GM19455 (cell line): ENCODE results near the gene DBH.

ENCODE experiments used
- ATAC-seq: cut with Tn5 transposase; IDR thresholded peaks from one replicate; pipeline ENCODE4 v1.9.1; 2021; ENCODE audit not compliant: unreplicated experiment

DBH gene

DNA sequence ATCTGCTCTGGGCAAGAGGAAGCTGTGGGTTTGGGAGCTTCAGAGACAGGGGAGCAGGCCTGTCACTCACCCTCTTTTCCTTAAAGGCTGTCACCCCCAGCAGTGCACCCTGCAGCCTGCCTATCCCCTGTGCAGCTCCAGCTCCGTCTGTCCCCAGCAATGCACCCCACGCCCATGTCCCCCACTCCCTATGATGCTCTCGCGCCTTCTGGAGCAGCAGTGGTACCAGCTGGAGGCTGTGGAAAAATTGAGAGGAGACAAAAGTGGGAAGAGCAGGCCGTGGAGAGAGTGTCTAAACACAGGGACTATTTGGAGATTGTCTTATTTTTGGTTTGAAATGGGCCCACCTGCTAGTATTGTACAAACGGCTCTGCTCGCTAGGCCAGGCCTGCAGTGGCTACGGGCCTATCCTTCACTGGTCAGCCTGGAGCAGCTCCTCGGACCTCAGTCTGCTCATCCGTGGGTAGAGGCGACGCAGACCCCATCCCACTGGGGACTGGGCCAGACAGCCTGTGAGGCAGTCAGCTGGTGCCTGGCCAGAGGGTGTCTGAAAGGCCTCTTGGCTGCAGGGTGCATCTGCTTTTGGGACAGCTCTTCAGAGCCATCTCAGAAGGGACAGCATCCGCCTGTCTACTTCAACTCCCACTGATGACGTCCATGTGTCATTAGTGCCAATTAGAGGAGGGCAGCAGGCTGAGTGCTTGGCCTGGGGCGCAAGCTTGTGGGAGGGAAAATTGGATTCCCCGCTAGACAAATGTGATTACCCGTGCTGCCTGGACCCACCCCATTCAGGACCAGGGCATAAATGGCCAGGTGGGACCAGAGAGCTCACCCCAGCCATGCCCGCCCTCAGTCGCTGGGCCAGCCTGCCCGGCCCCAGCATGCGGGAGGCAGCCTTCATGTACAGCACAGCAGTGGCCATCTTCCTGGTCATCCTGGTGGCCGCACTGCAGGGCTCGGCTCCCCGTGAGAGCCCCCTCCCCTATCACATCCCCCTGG is at the start of gene DBH:
Gene DBH (plus strand): TSS at position 831 of the 999 bp plus-strand sequence. CDS start 9 bp downstream, at position 840.
- no peak for ATAC-seq

DNA sequence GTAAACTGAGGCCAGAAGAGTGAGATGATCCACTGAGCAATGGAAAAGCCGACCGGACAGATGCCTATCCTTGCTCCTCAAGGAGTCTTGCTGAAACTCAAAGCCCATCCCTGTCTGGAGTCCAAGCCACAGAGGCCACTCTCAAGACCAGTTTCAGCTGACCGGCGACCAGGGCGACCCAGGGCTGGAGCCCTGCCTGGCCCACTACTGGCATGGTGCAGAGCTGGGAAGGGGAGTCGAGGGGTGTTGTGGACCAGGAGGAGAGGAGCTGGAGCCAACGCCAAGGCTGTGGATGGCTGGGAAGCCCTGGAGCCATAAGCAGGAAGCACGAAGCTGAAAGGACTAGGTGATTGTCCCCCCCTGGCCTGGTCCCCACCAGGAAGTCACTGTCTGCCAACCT is 49.1 kb upstream of the DBH start:
- no peak for ATAC-seq

DNA sequence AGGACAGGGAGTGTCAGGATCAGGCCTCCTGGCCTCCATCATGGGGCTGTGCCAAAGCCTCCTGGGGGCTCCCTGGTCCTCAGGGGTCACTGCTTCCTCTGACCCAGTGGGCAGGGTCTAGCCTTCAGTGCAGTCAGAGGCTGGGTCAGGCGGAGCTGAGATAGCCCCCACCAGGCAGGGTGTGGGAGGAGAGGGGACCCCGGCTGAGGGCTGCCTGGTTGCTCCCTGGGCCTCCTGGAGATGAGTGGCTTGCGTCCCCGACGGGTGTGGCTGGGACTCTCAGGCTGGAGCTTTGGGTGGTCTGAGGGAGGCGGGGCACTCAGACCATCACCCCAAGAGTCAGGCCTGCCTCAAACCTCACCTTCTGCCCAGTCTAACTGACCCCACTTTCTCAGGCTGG is 48.7 kb upstream of the DBH start:
- ATAC-seq: no peak

DNA sequence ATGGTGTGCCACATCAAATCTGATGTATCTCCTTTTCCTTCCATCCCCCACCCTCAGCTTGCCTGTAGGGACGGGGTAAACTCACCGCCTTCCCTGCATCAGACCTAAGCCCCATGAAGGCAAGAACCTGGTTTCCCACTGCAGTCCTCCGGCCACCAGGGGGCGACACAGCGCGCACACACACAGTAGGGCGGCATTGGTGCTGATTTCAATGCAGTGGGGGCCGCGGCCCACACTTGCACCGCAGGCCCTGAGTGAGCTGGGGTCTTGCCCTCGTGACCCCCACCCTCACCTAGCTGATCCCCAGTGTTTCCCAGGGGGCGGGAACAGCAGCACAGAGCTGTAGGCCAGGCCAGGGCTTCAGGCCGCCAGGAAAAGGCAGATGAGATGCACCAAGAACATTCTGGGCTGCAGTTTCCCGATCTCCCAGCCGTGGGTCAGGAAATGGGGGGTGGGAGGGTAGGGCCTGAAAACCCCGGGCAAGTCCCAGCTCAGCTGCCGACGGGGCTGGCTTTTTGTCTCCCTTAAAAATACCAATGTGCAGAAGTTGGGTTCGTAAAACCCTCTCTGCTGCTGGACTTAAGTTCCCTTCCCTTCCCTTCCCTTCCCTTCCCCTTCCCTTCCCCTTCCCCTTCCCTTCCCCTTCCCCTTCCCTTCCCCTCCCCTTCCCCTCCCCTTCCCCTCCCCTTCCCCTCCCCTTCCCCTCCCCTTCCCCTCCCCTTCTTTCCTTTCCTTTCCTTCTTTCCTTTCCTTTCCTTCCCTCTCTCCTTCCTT is 46.5 kb upstream of the DBH start:
- ATAC-seq: no peak

DNA sequence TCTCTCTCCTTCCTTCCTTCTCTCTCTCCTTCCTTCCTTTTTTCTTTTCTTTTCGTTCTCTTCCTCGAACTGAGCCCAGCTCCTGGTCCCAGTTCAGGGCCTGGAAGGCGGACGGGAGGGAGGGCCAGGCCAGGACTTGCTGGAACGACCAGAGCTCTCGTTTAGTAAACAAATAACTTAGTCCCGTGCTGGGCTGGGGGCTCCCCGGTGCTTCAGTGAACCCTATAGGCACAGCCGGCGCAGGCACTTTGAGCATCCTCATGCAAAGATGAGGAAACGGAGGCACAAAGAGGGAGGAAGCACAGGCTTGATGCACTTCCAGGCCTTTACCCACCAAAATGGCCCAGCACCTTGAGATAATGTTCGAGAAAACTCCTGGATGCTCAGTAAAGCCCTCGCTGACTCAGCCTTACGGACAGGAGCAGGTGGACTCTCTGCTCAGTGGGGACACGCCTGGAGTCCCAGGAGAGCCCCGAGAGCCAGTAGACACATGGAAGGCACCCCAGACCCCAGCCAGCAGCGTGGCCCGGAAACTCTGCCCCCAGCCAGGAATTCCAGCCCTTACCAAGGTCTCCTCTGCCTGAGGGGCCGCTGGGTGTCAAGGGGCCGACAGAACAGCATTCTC is 45.8 kb upstream of the DBH start:
- ATAC-seq: no peak

DNA sequence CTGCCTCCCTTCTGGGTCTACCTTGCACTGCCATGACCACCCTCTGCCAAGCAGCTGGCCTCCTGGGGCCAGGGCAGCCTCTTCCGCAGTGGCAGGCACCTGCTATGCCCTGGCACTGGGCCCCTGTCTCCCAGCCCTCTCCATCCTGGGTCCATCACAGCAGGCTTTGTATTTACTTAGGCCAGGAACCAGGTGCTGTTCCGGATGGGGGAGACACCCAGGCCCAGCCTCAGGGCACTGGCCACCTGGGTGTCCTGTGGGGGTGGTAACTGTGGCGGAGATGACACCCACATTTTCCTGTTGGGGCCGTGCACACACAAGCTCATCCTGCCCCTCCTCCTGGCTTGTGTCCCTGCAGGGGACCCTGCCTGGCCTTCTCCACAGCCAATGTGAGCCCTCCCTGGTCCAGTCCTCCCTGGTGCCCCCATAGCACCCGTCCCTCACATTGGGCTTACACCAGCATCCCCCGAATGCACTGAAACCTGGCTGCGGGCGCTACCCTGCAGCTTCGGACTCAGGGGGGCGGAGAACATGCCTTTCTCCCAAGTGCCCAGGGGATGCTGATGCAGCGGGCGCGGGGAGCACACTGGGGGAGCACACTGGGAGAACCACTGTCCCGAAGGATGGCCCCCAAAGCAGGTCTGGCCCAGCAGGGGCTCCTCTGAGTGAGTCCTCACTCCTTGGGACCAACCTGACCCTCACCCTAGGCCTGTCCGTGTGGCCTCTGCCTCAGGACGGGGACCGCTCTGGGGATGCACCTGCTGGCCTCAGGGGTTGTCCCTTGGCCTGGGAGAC is 44.9 kb upstream of the DBH start:
- no peak for ATAC-seq

DNA sequence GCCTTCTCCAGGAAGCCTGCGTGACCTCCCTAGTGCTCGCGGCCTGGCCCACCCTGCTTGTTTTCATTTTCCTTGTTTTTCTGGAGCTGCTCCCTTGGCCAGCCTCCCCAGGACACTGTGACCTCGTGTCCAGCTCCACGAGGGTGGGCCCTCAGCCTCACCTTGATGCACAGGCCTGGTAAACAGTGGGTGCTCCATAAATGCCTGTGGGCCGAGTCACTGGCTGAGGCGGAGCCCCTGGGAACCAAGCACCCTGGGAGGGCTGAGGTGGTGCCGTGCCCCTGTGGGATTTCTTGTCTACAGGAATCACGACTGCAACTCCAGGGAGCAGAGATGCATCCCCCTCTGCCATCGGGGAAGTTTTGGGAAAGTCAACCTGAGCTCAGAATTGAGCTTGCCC is 44.2 kb upstream of the DBH start:
- no peak for ATAC-seq

DNA sequence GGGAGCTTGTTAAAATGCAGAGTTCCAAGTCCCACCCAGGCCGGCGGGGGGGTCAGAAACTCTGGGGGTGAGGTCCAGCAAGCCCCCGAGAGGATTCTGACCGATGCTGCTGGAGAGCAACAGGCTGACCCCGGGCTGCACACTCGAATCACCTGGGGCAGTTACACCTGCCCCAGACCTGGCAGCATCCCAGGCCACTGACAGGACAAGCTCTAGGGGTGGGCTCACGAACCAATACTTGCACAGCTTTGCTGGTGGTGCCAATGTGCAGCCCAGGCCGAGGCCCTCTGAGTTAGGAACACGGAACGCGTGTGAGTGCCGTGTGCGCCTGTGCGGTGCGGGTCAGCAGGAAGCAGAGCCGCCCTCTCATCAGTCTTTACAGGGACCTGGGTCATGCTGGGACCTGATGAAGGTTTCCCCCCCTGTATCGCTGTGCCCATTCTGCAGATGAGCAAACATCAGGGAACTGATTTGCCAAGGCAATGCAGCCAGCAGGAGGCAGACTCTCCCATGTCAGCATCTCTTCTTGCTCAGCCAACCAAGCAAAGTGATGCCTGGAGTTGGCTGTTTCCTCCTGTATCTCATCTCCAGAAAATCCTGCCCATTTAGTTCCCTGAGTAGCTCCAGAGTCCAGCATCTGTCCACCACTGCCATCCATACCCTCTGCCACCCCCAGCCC is 43.3 kb upstream of the DBH start:
- ATAC-seq: no peak

DNA sequence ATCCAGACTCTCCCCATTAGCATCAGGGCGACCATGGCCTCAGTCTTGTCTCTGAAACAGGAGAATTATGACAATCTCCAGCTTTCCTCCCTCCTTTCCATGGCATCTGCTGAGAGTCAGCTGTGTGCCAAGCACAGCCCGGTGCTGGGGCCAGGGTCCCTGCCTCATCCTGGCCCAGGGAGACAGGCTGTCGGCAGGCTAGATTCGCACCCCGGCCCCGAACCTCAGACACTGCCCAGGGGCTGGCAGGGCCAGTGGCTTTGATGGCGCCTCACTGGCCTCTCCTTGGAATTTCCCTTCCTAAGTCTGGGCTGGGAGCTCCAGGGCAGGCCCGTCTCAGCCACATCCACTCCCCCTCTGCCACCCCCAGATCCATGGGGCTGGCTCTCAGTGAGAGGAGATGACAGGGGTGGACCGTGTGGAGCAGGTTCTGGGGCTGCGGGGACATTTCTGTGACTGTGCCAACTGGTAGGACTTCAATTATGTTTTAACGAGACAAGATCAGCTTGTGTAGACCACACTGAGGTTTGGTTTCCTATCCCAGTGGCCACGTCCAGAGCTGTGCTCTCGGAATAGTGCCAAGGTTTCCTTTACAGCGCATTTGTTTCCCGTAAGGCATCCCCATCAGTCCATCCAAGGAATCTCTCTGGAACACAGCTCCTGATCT is 42.4 kb upstream of the DBH start:
- ATAC-seq: no peak

DNA sequence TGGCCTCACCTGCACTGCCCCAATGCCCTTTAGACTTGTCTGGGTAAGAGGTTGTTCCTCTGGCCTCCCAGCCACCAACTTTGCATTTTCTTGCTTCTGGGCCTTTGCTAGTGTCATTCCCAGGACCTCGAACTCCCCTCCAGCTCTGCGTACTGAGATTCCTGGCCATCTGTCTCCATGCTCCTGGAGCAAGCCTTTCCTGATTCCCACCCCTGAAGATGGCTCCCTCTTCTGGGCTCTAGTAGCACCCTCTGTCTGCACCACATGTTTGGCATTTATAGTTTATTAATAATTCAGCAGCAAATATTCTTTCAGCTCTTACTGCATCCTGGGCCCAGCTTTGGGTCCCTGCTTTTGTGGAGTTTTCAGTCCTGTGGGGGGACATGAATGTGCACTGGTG is 41.9 kb upstream of the DBH start:
- ATAC-seq: no peak

DNA sequence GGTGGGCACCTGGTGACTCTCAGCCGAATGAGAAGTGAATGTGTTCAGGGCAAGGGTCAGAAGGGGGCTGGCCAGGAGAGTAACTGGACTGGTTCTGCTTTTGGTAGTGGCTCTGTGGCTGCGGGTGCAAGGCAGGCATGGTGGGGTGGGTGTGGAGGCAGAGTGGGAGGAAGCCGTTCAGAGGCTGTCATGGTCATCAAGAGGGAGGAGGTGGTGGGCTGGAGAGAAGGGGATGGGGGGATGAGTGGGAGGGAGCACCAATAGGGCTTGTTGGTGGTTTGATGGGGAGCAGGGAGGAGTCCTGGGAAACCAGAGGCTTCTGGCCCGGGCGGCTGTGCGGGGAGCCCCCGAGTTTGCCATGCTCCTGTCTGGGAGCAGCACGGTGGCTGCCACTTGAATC is 40.3 kb upstream of the DBH start:
- ATAC-seq: no peak

DNA sequence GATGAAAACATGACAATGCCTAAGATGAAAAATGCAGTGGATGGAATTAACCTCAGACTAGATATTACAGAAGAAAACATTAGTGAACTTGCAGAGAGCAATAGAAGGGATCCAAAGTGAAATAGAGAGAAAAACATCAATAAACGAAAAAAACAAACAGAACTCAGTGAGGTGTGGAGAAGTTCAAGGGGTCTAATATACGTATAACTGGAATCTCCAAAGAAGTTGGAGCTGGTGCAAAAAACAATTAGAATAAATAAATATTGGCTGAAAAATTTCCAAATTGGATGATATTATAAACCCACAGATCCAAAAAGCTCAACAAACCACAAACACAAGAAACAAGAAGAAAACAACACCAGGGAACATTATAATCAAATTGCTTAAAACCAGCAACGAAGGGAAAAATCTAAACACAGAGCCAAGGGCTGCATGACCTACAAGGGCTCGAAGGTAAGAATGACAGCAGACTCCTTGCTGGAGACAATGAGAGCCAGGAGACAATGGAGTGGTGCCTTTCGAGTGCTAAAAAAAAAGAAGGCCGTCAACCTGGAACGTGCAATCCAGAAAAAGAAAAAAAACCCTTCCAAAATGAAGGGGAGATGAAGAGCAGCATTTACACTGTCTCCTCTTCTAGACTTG is 38.7 kb upstream of the DBH start:
- no peak for ATAC-seq

DNA sequence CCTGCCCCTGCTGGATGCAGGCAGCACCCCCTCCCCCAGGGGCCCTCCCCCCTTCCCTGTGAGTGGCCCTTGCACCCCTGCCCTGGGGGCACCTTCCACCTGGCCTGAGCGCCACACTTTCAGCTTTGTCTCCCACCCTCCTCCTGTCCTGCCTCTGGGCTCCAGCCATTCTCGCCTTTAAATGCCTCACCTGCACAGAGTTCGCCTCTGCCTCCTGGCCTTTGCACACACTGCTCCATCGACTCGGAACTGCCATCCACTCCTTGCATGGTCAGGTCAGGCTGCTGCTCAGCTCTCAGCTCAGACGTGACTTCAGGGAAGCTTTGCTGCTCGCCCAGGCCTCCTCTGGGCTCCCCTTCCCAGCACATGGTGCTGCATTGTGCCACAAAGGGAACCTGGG is 37.2 kb upstream of the DBH start:
- ATAC-seq: no peak

DNA sequence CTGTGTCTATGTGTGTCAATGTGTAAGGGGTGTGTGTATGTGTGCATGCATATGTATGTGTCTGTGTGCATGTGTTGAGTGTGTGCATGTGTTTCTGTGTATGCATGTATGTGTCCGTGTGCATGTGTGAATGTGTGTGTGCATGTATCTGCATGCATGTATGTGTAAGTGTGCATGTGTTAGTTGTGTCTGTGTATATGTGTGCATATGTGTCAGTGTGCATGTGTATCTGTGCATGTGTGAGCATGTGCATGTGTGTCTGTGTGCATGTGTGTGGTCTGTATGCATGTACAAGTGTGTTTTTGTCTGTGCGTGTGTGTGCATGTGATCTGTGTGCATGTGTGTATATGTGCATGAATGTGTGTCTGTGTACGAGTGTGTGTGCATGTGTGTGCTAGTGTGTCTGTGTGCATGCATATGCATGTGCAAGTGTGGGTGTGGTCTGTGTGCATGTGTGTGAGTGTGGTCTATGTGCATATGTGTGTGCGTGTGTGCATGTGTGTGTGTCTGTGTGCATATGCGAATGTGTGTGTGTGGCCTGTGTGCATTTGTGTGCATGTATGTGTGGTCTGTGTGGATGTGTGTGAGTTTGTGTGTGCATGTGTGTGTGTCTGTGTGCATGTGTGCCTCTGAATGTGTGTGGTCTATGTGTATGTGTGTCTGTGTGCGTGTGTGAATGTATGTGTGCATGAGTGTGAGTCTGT is 36.5 kb upstream of the DBH start:
- no peak for ATAC-seq

DNA sequence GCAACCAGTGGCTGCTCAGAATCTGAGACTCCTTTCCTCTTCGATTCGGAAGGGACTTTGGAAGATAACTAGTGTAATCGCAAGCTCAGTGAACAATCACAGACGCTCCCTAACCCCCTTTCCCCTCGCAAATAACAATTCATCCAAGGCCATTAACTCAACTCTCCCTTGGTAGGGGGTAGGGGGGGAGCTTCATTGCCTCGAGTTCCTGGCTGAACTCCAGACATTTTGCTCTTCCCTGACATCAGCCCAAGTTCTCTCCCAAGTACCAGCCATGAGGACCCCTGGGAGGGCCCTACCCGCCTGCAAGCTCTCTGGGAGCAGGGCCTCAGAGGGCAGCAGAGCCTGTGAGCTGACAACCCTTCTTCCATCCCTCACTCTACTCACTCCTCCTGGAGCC is 35.4 kb upstream of the DBH start:
- ATAC-seq: no peak

DNA sequence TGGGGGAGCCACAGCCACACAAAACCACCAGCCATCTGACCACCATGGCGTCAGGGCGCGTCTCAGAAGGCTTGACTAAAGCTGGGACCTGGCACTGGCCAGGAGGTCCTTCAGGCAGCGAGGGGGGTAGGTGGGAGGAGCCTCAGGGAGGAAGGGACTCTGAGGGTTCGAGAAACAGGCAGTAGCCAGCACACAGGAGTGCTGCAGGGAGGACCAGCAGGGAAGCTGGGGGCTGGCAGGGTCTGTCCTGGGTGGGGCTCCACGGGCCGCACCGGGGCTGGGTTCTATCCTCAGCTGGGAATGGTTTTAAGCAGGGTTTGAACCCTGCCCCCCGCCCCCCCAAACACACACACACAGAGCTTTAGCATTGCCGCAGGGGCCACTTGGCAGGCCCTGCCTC is 34.4 kb upstream of the DBH start:
- no peak for ATAC-seq

DNA sequence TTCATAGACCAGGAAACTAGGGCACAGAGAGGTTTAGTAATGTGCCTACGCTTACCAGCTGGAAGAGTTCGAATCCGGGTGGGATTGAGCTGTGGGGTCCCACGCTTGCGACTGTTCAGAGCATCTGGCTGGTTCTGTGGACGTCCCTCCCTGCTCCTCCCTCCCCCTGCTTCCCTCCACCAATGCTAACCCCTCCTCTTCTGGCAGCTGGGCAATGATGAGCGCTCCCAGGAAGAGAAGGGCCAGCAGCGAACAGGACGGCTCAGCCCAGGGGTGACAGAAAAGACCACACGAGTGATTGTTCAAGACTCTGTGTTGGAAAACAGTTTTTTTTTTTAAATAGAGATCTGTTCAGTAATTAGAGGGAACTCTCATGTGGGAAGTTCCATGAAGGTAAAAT is 33.9 kb upstream of the DBH start:
- no peak for ATAC-seq

DNA sequence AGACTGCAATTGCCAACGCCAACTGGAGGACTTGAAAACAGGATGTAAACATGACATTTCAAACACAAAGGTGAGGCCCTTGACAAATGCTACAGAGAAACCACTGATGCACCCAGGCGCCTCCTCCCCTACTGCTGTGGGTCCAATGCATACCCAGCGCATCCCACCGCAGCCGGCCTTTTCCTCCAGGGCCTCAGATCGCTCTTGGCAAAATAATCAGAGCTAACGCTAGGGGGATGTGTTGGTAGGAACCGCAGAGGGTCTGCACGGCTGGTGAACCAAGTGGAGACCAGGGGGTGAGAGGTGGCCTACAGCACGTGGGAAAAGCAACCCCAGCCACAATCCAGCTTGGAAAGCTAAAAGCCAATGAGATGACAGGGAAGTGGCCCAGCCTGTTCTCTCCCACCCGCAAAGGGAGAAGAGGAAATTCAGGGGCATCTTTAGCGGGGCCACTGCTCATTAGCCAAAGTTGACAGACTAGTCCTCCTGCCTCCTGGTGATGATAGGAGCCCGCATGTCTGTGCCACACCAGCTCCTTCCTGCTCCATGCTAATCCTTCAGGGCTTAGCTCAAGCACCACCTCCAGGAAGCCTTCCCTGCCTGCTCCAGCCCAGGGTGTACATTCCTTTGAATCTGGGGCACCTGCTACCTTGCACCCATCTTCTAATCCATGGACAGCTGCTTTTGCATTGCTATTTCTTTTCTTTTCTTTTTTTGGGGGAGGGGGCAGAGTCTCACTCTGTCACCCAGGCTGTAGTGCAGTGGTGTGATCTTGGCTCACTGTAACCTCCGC is 32.8 kb upstream of the DBH start:
- no peak for ATAC-seq
